ENCODE data around the gene TBX1. TPM values are rescaled to one million over a fixed set of nuclear protein-coding genes. Genes with fewer than 3 reads are reported as not detected.

TBX1 gene
- total and polyA plus RNA-seq, 2 of the 13 experiments (the other 11 are each of a cell fraction or from before 2014, with no cell fraction given), result not detected

DNA sequence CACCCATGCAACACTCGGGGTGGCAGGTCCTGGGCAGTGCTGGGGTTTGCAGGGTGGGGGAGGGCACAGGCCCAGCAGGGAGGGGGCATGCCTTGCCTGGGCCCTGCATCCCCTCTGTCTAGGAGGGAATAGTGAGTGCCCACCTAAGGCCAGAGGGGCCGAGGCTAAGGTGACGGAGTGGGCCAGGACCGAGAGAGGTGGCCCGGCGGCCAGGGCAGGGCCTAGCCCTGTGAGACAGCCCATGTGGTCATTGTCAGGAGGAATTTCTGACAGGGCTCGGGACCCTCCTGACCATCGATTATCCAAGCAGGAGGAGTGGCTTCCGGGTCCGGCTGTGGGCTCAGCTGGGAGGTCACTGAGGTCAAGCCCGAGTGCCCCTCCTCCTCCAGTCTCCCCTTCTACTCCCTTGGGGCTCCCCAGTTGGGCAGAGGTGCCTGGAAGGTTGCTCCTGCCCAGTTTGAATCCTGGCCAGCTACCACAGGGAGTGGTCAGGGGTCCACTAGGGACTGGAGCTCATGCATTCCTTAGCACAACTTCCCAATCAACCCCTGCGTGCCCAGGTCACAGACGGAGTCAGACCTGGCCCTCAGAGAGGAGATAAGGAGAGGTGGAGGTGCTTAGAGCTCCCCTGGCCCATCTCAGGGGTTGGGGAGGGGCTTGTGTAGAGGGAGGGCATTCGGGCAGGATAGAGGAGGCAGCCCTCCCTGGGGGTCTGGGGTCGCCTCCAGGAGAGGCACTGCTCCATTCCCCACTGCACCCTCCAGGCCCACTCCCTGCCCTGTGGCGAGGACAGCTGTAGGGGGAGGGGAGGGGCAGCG, 22.5 kb upstream of the TBX1 start:
- Histone ChIP-seq H3K9me3 (ENCODE audit: low read length) (no peaks in the 10 kb centered on the region), H2AFZ (ENCODE audit: low read length) (no peak overlapping the region), H3K27me3 (ENCODE audit: control insufficient read depth in 1 of 2, insufficient read depth in 2 of 2, low read length in 2 of 2) (peaks cover 8 to 81% of the 10 kb centered on the region in 2 experiments), H4K20me1 (ENCODE audit: insufficient read depth, low read length) (peaks cover 3% of the 10 kb centered on the region; the same call in 1 of the 2 replicates), H3K36me3 (replicated peaks in 1 of 2; ENCODE audit: control insufficient read depth in 1 of 2, insufficient read depth in 2 of 2, low read length in 2 of 2) (no peaks in the 10 kb centered on the region), H3K4me2 (ENCODE audit: low read depth, low read length) (no peak overlapping the region), H3K4me1 (ENCODE audit: insufficient read depth, low read length) (peaks cover 13% of the 10 kb centered on the region), H3K27ac (ENCODE audit: extremely low read length, insufficient read depth, low read length) (no peak overlapping the region), H3K9ac (ENCODE audit: insufficient read depth, low read depth, low read length) (no peak overlapping the region), H3K79me2 (ENCODE audit: insufficient read depth, low read length) (no peaks in the 10 kb centered on the region), H3K4me3 (replicated peaks in 1 of 3; ENCODE audit: insufficient read depth in 1 of 3, low read depth in 2 of 3, low read length in 3 of 3) (no peak overlapping the region)
- DNase-seq (ENCODE audit: low spot score) (no peak), FAIRE-seq (no peak), ATAC-seq (peak; percentile 9; the same call in 1 of the 3 replicates)
- 30% methylated on average over 11 of the region's 17 CpGs for WGBS (ENCODE audit: low lambda C conversion rate)
- in situ Hi-C loops (cut with HindIII; ENCODE audit: extremely low pct_ligation_motif_present, low pct_unique_long_range_greater_than_20kb) (no loop called here), intact Hi-C loops (cut with micrococcal nuclease; ENCODE audit: unreplicated experiment) (no loop called here)
- ChIA-PET POLR2A (no interaction called here), CTCF (ENCODE audit: low intra/inter-chr PET ratio, low total read pairs) (no interaction called here)
- TF ChIP-seq ZNF260 (CRISPR knock-in tag; IDR thresholded peaks at IDR 0.05; ENCODE audit: borderline replicate concordance, low read depth), result no peak
- TF ChIP-seq PCBP2 (optimal IDR thresholded peaks at IDR 0.05; ENCODE audit: low read depth, low read length, poor library complexity, severe bottlenecking), result no peak
- no peak for TF ChIP-seq ZMAT5 (CRISPR knock-in tag; IDR thresholded peaks at IDR 0.05; ENCODE audit: borderline replicate concordance, low read depth)
- no peak for TF ChIP-seq ZIK1 (CRISPR knock-in tag; IDR thresholded peaks at IDR 0.05; ENCODE audit: borderline replicate concordance, low read depth)
- TF ChIP-seq, protein P1, sequence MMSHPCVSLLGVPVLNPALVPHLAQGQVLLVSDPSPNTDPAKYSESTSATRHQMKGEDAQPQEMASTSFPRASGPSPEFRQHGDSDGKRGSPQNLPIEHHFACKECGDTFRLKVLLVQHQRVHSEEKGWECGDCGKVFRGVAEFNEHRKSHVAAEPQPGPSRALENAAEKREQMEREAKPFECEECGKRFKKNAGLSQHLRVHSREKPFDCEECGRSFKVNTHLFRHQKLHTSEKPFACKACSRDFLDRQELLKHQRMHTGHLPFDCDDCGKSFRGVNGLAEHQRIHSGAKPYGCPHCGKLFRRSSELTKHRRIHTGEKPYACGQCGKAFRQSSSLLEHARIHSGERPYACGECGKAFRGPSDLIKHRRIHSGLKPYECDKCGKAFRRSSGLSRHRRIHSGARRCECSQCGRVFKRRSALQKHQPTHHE (CRISPR knock-in tag; IDR thresholded peaks at IDR 0.05; ENCODE audit: borderline replicate concordance), result no peak
- no peak for TF ChIP-seq ZNF766 (CRISPR knock-in tag; IDR thresholded peaks at IDR 0.05; ENCODE audit: borderline replicate concordance)
- TF ChIP-seq, protein P2, sequence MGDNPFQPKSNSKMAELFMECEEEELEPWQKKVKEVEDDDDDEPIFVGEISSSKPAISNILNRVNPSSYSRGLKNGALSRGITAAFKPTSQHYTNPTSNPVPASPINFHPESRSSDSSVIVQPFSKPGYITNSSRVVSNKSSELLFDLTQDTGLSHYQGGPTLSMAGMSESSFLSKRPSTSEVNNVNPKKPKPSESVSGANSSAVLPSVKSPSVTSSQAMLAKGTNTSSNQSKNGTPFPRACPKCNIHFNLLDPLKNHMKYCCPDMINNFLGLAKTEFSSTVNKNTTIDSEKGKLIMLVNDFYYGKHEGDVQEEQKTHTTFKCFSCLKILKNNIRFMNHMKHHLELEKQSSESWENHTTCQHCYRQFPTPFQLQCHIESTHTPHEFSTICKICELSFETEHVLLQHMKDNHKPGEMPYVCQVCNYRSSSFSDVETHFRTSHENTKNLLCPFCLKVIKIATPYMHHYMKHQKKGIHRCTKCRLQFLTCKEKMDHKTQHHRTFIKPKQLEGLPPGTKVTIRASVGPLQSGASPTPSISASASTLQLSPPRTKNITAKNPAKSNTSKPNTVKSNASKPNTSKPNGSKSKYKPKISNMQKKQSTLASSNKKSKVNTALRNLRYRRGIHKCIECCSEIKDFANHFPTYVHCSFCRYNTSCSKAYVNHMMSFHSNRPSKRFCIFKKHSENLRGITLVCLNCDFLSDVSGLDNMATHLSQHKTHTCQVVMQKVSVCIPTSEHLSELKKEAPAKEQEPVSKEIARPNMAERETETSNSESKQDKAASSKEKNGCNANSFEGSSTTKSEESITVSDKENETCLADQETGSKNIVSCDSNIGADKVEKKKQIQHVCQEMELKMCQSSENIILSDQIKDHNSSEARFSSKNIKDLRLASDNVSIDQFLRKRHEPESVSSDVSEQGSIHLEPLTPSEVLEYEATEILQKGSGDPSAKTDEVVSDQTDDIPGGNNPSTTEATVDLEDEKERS (CRISPR knock-in tag; IDR thresholded peaks at IDR 0.05), result no peak
- no TSS peak for BruUV-seq (replicated peaks)
